IMR-90 (cell line): ENCODE measurements around the gene FSIP1. TPM values are rescaled to one million over a fixed set of nuclear protein-coding genes. Genes with fewer than 3 reads are reported as not detected.

Source experiments
- ATAC-seq: fragments of 200-7000 bp; cut with Tn5 transposase; 2 replicates; pipeline ENCODE4 v1.9.1; 2020; ENCODE audit warnings: low read depth, mild to moderate bottlenecking, moderate library complexity
- BruUV-seq: library from RNA; stranded (reverse); fragments of 400-500 nt; replicated peaks from 2 replicates; lab custom pipeline; 2021; lab: Mats Ljungman, UMichigan
- CTCF ChIA-PET: fragments of 300-600 bp; formaldehyde crosslinking; extraction: SDS; loops from one replicate; lab custom pipeline; 2021; ENCODE audit warnings: antibody characterized with exemption; lab: Yijun Ruan, JAX
- POLR2A ChIA-PET: fragments of 300-600 bp; sonication (Branson Sonifier 250); formaldehyde crosslinking; loops from one replicate; lab custom pipeline; 2022; ENCODE audit warnings: antibody characterized with exemption; ENCODE audit not compliant: unreplicated experiment; lab: Charles Lee
- DNase-seq: peaks from one replicate; pipeline ENCODE4 v3.0.0; 2013
- H2AFZ ChIP-seq: replicated peaks from 2 replicates; pipeline ENCODE3; 2013; ENCODE audit warnings: low read length, mild to moderate bottlenecking; ENCODE audit not compliant: poor library complexity
- H2AK5ac ChIP-seq: 2 replicates; pipeline ENCODE4 v1.6.1; 2013; ENCODE audit warnings: low read depth, low read length, inconsistent platforms
- H2AK9ac ChIP-seq: replicated peaks from 2 replicates; pipeline ENCODE3; 2013; ENCODE audit warnings: mild to moderate bottlenecking, low read depth, low read length, moderate library complexity; ENCODE audit not compliant: poor library complexity
- H2BK120ac ChIP-seq: 2 replicates; pipeline ENCODE4 v1.6.1; 2013; ENCODE audit warnings: low read depth, low read length, inconsistent platforms
- H2BK15ac ChIP-seq: 3 replicates; pipeline ENCODE4 v1.6.1; 2013; ENCODE audit warnings: low read depth, low read length, inconsistent platforms
- H2BK20ac ChIP-seq: 2 replicates; pipeline ENCODE4 v1.6.1; 2013; ENCODE audit warnings: low read depth, mild to moderate bottlenecking, inconsistent platforms, low read length, moderate library complexity
- H2BK5ac ChIP-seq: 2 replicates; pipeline ENCODE4 v1.6.1; 2013; ENCODE audit warnings: mild to moderate bottlenecking, low read depth, low read length, inconsistent platforms; ENCODE audit not compliant: poor library complexity, severe bottlenecking
- H3K14ac ChIP-seq: replicated peaks from 2 replicates; pipeline ENCODE4 v1.6.1; 2013; ENCODE audit warnings: low read depth, low read length, inconsistent platforms
- H3K18ac ChIP-seq: 2 replicates; pipeline ENCODE4 v1.6.1; 2013; ENCODE audit warnings: low read depth, low read length, control low read depth
- H3K23ac ChIP-seq: 2 replicates; pipeline ENCODE4 v1.6.1; 2013; ENCODE audit warnings: low read depth, low read length, inconsistent platforms
- H3K27ac ChIP-seq: 2 replicates; pipeline ENCODE4 v1.5.1; 2013; ENCODE audit warnings: mild to moderate bottlenecking, control low read depth, low read length; ENCODE audit not compliant: insufficient read depth
- H3K27me3 ChIP-seq: 2 replicates; pipeline ENCODE4 v1.6.1; 2013; ENCODE audit warnings: low read length; ENCODE audit not compliant: control insufficient read depth, insufficient read depth
- H3K36me3 ChIP-seq: 2 replicates; pipeline ENCODE4 v1.6.1; 2013; ENCODE audit warnings: low read length, mixed read lengths; ENCODE audit not compliant: control insufficient read depth, insufficient read depth
- H3K4ac ChIP-seq: 2 replicates; pipeline ENCODE4 v1.6.1; 2013; ENCODE audit warnings: low read depth, low read length, inconsistent platforms
- H3K4me1 ChIP-seq: 2 replicates; pipeline ENCODE4 v1.6.1; 2013; ENCODE audit warnings: low read length, mixed read lengths; ENCODE audit not compliant: control insufficient read depth, insufficient read depth
- H3K4me2 ChIP-seq: 2 replicates; pipeline ENCODE4 v1.6.1; 2013; ENCODE audit warnings: low read depth, mild to moderate bottlenecking, control low read depth, low read length, moderate library complexity
- H3K4me3 ChIP-seq: 2 replicates; pipeline ENCODE4 v1.5.1; 2013; ENCODE audit warnings: low read depth, mild to moderate bottlenecking, control low read depth, low read length, moderate library complexity; ENCODE audit not compliant: insufficient read depth
- H3K56ac ChIP-seq: 2 replicates; pipeline ENCODE4 v1.6.1; 2013; ENCODE audit warnings: low read length, inconsistent platforms; ENCODE audit not compliant: insufficient read depth; ENCODE audit errors: extremely low read depth
- H3K79me1 ChIP-seq, 2 experiments: 2 replicates each; pipeline ENCODE4 v1.6.1; 2013; ENCODE audit warnings: low read length in 2 of 2, inconsistent platforms in 1 of 2, low read depth in 1 of 2
- H3K9ac ChIP-seq: 2 replicates; pipeline ENCODE4 v1.6.1; 2013; ENCODE audit warnings: low read depth, low read length, control low read depth
- H3K9me1 ChIP-seq: 2 replicates; pipeline ENCODE4 v1.6.1; 2013; ENCODE audit warnings: low read length, inconsistent platforms; ENCODE audit not compliant: insufficient read depth
- H3K9me3 ChIP-seq: 2 replicates; pipeline ENCODE4 v1.6.1; 2013; ENCODE audit warnings: low read length; ENCODE audit not compliant: control insufficient read depth, insufficient read depth
- H4K20me1 ChIP-seq: 2 replicates; pipeline ENCODE4 v1.6.1; 2013; ENCODE audit warnings: low read length, inconsistent platforms; ENCODE audit not compliant: insufficient read depth
- H4K5ac ChIP-seq: 2 replicates; pipeline ENCODE4 v1.6.1; 2013; ENCODE audit warnings: mild to moderate bottlenecking, low read depth, low read length, control low read depth
- H4K8ac ChIP-seq, 2 experiments: 2 replicates each; pipeline ENCODE4 v1.6.1; 2013; ENCODE audit warnings: low read depth in 2 of 2, low read length in 2 of 2, control low read depth in 1 of 2, inconsistent platforms in 1 of 2
- H4K91ac ChIP-seq: 2 replicates; pipeline ENCODE4 v1.6.1; 2013; ENCODE audit warnings: low read depth, low read length, inconsistent platforms; ENCODE audit not compliant: insufficient read depth
- BHLHE40 ChIP-seq: fragments of 150-350 bp; IDR thresholded peaks from 2 replicates; pipeline ENCODE4 v1.6.1; 2016; ENCODE audit warnings: mild to moderate bottlenecking, low read depth, low read length
- CEBPB ChIP-seq: IDR thresholded peaks from 2 replicates; pipeline ENCODE4 v1.6.1; 2012; ENCODE audit warnings: low read depth, low read length, improper control_type of control experiment
- CHD1 ChIP-seq: IDR thresholded peaks from 2 replicates; pipeline ENCODE4 v1.6.1; 2012; ENCODE audit warnings: low read depth, low read length, improper control_type of control experiment
- CTCF ChIP-seq: conservative IDR thresholded peaks from 2 replicates; pipeline ENCODE4 v1.5.1; 2012; ENCODE audit warnings: mild to moderate bottlenecking, low read depth, low read length, improper control_type of control experiment
- ELK1 ChIP-seq: fragments of 150-350 bp; IDR thresholded peaks from 2 replicates; pipeline ENCODE4 v1.6.1; 2016; ENCODE audit warnings: low read depth, mild to moderate bottlenecking, low read length, moderate library complexity, borderline replicate concordance
- FOS ChIP-seq: fragments of 150-350 bp; IDR thresholded peaks from 2 replicates; pipeline ENCODE4 v1.6.1; 2016; ENCODE audit warnings: low read depth, low read length
- MAFK ChIP-seq: IDR thresholded peaks from 2 replicates; pipeline ENCODE4 v1.6.1; 2012; ENCODE audit warnings: low read depth, low read length, improper control_type of control experiment
- MAZ ChIP-seq: IDR thresholded peaks from 2 replicates; pipeline ENCODE4 v1.6.1; 2012; ENCODE audit warnings: low read depth, mild to moderate bottlenecking, low read length, improper control_type of control experiment, moderate library complexity, borderline replicate concordance
- MXI1 ChIP-seq: IDR thresholded peaks from 2 replicates; pipeline ENCODE4 v1.6.1; 2012; ENCODE audit warnings: low read depth, mild to moderate bottlenecking, low read length, moderate library complexity, borderline replicate concordance
- NFE2L2 ChIP-seq: fragments of 150-350 bp; IDR thresholded peaks from 2 replicates; pipeline ENCODE4 v1.6.1; 2016; ENCODE audit warnings: low read depth, mild to moderate bottlenecking, low read length
- POLR2A ChIP-seq: IDR thresholded peaks from 2 replicates; pipeline ENCODE4 v1.6.1; 2012; ENCODE audit warnings: mild to moderate bottlenecking, low read depth, low read length
- RAD21 ChIP-seq: IDR thresholded peaks from 2 replicates; pipeline ENCODE4 v1.6.1; 2012; ENCODE audit warnings: low read length, improper control_type of control experiment
- RCOR1 ChIP-seq: IDR thresholded peaks from 2 replicates; pipeline ENCODE4 v1.6.1; 2012; ENCODE audit warnings: mild to moderate bottlenecking, low read length, improper control_type of control experiment; ENCODE audit not compliant: insufficient replicate concordance
- RFX5 ChIP-seq: IDR thresholded peaks from 2 replicates; pipeline ENCODE4 v1.8.0; 2012; ENCODE audit warnings: low read depth, mild to moderate bottlenecking, low read length, moderate library complexity
- SMC3 ChIP-seq: fragments of 150-350 bp; IDR thresholded peaks from 2 replicates; pipeline ENCODE4 v1.6.1; 2016; ENCODE audit warnings: low read depth, mild to moderate bottlenecking, antibody characterized with exemption, low read length, moderate library complexity
- USF2 ChIP-seq: fragments of 150-350 bp; IDR thresholded peaks from 2 replicates; pipeline ENCODE4 v1.6.1; 2017; ENCODE audit warnings: mild to moderate bottlenecking, antibody characterized with exemption, low read length, low read depth
- WGBS, 2 experiments: methylation state at CpG; one replicate each; pipeline versions ENCODE4 v1.1.5 to v1.1.7; 2013; ENCODE audit warnings: missing lambda C conversion rate in 2 of 2; ENCODE audit not compliant: insufficient read length in 1 of 2; ENCODE audit errors: extremely low coverage in 2 of 2; 5-methylcytosine and 5-hydroxymethylcytosine counted together
- dilution Hi-C: fragments of 300-500 bp; cut with HindIII; formaldehyde crosslinking; loops from one replicate; pipeline ENCODE4 v1.14.3; 2018; ENCODE audit warnings: low sequenced_read_pairs; ENCODE audit not compliant: unreplicated experiment
- in situ Hi-C: fragments of 300-500 bp; cut with MboI; formaldehyde crosslinking; loops from 3 replicates; pipeline ENCODE4 v1.14.3; 2019; ENCODE audit warnings: low sequenced_read_pairs, inconsistent platforms, mixed read lengths
- intact Hi-C: fragments of 100-400 bp; cut with micrococcal nuclease; formaldehyde crosslinking; loops from 2 replicates; pipeline ENCODE4 v1.10.0; 2022
- polyA plus RNA-seq, 3 experiments: library from polyadenylated mRNA; depleted of rRNA; stranded (reverse); fragments of >200 nt; gene quantifications; 2 replicates each; pipeline ENCODE4 v1.2.3, GENCODE V29; 2012; ENCODE audit warnings: low replicate concordance in 1 of 3
- total RNA-seq: library from RNA; depleted of rRNA; stranded (reverse); fragments of >200 nt; gene quantifications from 2 replicates; pipeline ENCODE4 v1.2.3, GENCODE V29; 2012

The FSIP1 gene
- total and polyA plus RNA-seq, 2 of the 4 experiments (the other 2 are of a cell fraction), result 0.10 to 0.18 TPM

- no peak for ATAC-seq
- TF ChIP-seq MXI1 (no peak), CHD1 (no peak), USF2 (no peak), CEBPB (no peak), FOS (no peak), CTCF (no peak), RCOR1 (no peak), NFE2L2 (no peak), SMC3 (no peak), MAZ (no peak), MAFK (no peak), RAD21 (no peak), BHLHE40 (no peak), ELK1 (no peak), RFX5 (no peak), POLR2A (no peak)
- Histone ChIP-seq H3K4ac (no peak overlapping the region), H3K4me3 (no peak overlapping the region), H2BK120ac (no peak overlapping the region), H2BK5ac (no peak overlapping the region), H3K4me2 (no peak overlapping the region), H3K56ac (no peak overlapping the region), H3K27me3 (no peaks in the 10 kb centered on the region), H4K91ac (no peak overlapping the region), H3K4me1 (peaks cover 10% of the 10 kb centered on the region), H3K27ac (no peak overlapping the region), H4K5ac (no peak overlapping the region), H3K9me3 (no peaks in the 10 kb centered on the region), H2AFZ (no peak overlapping the region), H4K8ac (no peak overlapping the region), H2AK9ac (no peak overlapping the region), H3K36me3 (no peaks in the 10 kb centered on the region), H4K20me1 (no peaks in the 10 kb centered on the region), H3K79me1 (no peaks in the 10 kb centered on the region), H3K23ac (no peak overlapping the region), H2AK5ac (no peak overlapping the region), H3K9ac (no peak overlapping the region), H3K9me1 (no peaks in the 10 kb centered on the region; the same call in none of the 2 replicates), H3K14ac (no peak overlapping the region), H2BK20ac (no peak overlapping the region), H2BK15ac (no peak overlapping the region), H3K18ac (no peak overlapping the region)
- in situ Hi-C loops, result no loop called here
- intact Hi-C loops, result no loop called here
- no CpG with 5 or more reads among the region's 4 CpGs for WGBS, 2 experiments
- dilution Hi-C loops, result no loop called here
- BruUV-seq, result no TSS peak
- CTCF ChIA-PET, result no interaction called here
- POLR2A ChIA-PET, result no interaction called here
- DNase-seq, result no peak
These were observed 6.6 kb downstream of the FSIP1 start for GRCh38 chr15:39776068-39776467.
